COR-L47 (cell line): ENCODE measurements around the gene CT45A7.
"Not testable (repeated sequence)": the region's sequence is repeated elsewhere in the genome, so short reads cannot be mapped to it uniquely, and the experiment has no call there.

Experiments
- DNase-seq: peaks from one replicate; lab custom pipeline; 2025; lab: John Stamatoyannopoulos, UW

The CT45A7 gene, protein sequence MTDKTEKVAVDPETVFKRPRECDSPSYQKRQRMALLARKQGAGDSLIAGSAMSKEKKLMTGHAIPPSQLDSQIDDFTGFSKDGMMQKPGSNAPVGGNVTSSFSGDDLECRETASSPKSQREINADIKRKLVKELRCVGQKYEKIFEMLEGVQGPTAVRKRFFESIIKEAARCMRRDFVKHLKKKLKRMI

GRCh38 chrX:135837180-135837579 lies at the start of gene CT45A7:
TSS of gene CT45A7 (minus strand) at chrX:135837280. CDS start at chrX:135833533, 3,747 bp downstream.
- DNase-seq, result not testable (repeated sequence)

- not testable (repeated sequence) for DNase-seq
Measured at GRCh38 chrX:135882741-135883140, 45.7 kb upstream of the CT45A7 start.

GRCh38 chrX:135871712-135872111 lies 34.6 kb upstream of the CT45A7 start, which contains the start of gene CT45A9:
TSS of gene CT45A9 (minus strand) at chrX:135871812. CDS start at chrX:135868061, 3,751 bp downstream.
- DNase-seq, result not testable (repeated sequence)

DNA sequence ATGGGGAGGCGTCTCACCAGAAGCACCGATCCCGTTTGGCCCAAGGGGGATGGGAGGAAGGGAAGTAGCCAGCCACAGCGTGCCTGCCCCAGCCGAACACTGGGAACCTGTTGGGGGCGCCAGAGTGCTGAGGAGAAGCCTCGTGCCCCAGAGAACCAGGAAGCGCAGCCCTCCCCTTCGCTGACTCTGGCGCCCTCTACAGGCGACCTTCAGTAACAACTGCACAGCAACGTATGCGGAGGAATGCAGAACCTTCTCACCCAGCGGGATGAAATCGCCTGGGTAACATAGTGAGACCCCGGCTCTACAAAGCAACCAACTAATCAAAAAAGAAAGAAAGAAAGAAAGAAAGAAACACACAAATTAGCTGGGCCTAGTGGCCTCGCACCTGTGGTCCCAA lies 17.4 kb upstream of the CT45A7 start, which contains the start of gene CT45A8:
Gene CT45A8 (minus strand): TSS at position 101 of the 400 bp plus-strand sequence. CDS start 3,755 bp downstream, outside the sequence.
- DNase-seq, result not testable (repeated sequence)

GRCh38 chrX:135819912-135820311 lies 17.2 kb downstream of the CT45A7 start, which contains the start of gene CT45A2:
TSS of gene CT45A2 (minus strand) at chrX:135820012. CDS start at chrX:135816265, 3,747 bp downstream.
- not testable (repeated sequence) for DNase-seq

- DNase-seq, result not testable (repeated sequence)
Measured at GRCh38 chrX:135802687-135803086, 34.4 kb downstream of the CT45A7 start, which contains the start of gene CT45A6. TSS of gene CT45A6 (minus strand) at chrX:135802787. CDS start at chrX:135798993, 3,794 bp downstream.

GRCh38 chrX:135785403-135785802 lies 51.7 kb downstream of the CT45A7 start, which contains the start of gene CT45A5:
TSS of gene CT45A5 (minus strand) at chrX:135785503. CDS start at chrX:135781729, 3,774 bp downstream.
- not testable (repeated sequence) for DNase-seq
